Stimulated activated CD4-positive, alpha-beta T cell treated with anti-CD3 and anti-CD28 coated beads, Interleukin-4, amount 100 ng/mL, for 48 hours (primary cell): ENCODE results near the gene SELENOS.

Experiments
- DNase-seq, 2 donors: peaks; one replicate each; pipeline ENCODE4 v3.0.0-alpha.2; 2020; ENCODE audit warnings: low read depth in 2 of 2

SELENOS gene

DNA sequence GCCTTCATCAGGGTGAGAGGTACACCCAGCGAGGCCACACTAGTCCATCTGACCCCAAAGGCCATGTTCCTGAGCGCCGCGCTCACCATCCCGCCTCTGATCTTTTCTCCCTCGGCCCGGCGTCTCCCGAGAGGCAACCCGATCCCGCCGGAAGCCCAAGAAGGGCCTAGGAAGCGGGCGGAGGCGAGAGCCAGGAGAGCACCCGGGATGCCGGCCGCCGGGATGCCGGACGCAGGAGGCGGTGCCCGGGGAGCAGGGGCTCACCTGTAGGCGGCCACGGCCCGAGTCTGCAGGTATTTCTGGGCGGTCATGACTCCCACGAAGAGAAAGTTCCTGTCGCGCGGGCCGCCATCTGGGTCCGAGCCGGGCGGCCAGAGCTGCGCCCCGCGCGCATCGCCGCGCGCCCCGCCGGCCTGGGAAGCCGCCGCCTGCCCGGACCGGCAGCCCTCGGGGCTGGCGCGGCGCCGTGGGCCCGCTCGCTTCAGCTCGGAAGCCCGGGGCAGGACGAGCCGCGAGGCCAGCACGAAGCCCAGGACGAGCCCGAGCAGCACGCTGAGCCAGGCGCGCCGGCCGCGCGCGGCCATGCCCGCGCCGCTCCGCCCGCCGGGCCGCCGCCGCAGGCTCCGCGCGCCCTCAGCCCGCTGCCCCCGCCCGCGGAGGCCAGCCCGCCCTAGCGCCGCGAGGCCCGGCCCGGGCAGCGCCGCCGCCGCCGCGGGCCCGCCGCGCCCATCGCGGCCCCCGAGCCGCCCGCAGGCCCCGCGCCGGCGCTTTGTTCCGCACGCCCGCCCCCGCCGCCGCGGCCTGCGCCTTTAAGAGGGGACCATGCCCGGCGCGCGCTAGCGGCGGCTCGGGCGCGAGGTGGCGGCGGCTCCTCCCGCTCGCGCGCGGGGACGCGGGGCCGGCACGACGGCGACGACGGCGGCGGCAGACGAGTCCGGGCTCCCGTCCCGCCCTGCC is 26.1 kb downstream of the SELENOS start:
- DNase-seq, result peak in 1 of 2 donors; percentile 30

GRCh38 chr15:101250341-101250831 is 26.9 kb downstream of the SELENOS start:
- no peak for DNase-seq

DNA sequence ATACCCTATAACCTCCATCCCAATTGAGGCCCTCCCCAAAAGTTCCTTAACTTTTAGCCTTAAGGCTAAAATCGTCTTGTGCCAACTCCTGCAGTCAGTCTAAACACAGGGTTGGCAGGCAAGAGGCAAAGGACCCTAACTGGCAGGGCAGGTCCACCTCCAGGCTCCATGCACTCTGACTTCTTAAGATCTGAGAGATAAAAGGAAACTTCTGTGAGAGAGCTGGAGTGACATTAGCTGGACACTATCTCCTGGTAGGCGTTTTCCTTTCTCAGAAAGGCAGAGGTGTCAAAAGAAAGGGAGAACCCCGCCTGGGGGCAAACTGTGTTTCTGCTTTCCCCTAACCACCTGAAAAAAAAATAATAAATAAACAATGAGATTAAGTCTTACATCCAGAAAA is 29.0 kb downstream of the SELENOS start:
- DNase-seq, result no peak

GRCh38 chr15:101246824-101247745 is 30.2 kb downstream of the SELENOS start:
- DNase-seq, result no peak

- DNase-seq, result no peak
These were observed 30.9 kb downstream of the SELENOS start for GRCh38 chr15:101246391-101246790.

- DNase-seq, result no peak
These were observed 32.2 kb downstream of the SELENOS start for GRCh38 chr15:101244889-101245668.

DNA sequence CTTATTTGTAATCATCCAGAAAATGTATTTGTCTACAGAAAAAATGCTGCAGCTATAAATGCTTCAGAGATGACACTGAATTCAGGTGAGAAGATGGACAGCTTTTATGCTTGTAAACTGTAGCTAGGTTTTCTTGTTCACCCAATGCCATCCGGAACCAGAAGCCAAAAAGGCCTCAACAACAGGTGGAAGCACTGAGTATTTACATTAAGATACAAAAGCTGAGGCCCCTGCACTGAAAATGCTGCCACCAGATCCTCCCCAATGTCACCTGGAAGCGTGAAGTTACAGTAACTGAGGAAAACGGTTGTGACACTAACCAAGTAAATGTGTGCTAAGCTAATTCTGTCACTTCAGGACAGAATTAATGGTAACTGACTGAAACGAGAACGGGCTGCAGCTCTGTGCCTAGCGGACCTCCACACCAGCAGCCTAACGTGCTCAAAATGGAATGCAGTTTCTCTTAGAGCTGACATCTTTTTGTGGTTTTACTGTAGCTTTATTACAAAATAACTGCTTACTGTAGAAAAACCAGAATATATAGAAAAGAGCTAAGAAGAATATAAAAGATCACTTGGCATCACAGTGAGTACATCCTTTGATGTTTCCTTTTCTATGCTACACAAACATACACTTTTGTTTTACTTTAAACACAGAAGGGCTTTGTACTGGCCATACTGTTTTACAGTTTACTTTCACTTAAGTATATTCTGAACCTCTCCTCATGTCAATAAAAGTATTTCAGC is 33.1 kb downstream of the SELENOS start:
- DNase-seq, result no peak

DNA sequence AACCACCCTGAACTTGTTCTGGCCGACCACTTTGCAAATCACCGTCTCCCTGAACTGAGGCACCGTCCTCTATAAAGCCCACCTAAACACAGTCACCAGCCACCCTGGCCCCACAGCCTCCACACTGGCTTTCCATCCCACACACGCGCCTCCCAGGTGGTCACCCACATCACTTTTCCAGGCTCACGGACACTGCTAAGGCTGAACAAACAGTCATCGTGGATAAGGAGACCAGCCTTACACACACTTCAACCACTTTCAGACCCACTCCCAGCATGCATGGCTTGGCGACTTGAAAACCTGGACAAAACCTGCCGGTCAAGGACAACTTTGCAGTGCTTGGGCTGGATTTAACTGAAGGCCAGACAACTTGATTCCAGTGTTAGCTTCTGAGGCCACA is 33.9 kb downstream of the SELENOS start:
- DNase-seq, result no peak

GRCh38 chr15:101242999-101243336 is 34.3 kb downstream of the SELENOS start:
- no peak for DNase-seq

DNA sequence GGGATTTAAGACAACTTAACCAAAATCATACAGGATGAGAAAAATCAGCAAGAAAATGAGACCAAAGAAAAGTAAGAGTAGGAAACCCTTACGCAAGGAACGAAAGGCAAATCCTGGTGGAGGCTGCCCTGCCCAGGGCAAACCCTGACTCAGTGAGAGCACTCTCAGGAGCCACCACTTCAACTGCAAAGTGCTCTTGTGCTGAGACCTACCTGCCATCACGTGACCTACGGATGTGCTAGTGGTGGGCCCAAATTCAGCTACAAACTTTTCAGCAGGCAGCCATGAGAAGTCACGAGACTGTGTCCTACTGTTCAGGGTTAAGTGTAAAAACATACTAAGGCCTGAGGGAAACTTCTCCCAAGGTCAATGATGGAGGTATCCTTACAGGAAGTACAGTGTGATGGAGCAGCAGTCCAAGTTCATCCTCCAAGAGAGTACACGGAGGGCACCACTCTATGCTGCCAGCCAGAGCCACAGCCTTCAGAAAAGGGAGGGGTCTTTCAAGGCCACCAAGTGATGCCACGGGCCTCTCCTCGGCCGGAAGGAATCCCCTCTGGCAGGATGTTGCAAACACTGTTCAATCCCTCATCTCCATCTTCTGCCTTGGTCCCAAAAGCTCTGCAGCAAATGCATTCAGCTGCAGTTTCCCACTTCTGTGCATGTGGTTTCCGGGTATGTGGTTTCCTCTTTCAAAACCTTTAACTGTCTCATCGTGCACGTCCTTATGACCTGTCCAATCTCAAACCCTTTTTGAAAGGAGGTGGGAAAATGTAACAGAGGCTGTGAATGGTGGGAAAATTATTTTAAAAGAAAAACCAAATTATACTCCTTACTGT is 34.9 kb downstream of the SELENOS start:
- no peak for DNase-seq

DNA sequence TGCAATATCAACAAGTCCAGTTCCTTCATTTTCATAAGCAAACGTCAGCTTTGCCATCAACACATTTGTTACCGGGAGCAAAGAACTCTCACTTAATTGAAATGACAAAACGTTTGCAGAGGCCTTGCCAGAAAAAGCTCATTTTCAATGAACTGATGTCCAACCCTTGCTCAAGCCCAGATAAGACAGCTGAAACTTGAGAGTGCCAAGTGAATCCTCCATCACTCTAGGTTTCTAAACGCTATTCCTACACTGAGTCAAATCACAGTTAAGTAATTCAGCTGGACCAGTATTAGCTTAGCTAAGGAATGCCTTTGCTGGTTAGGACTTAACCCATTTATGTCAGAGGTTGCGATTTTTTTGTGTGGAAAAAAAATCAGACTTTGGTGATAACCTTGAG is 36.9 kb downstream of the SELENOS start:
- DNase-seq, result no peak

DNA sequence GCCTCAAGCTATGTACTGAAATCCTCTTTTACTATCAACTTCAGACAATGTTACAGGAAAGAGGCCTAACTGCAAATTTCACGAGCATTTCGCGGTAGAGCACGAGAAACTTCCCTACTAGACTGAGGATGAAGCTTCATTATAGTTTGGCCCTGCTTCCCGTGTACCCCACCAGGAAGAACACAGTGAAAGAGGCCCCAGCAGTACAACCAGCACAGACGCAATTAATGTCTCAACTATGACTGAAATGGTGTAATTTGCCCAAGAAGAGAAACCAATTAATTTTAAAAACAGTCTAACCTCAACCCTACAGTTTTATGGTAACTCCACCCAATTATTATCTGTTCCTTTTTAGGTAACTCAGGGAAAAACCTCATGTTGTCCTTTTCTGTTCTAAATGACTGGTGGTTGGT is 37.6 kb downstream of the SELENOS start:
- DNase-seq, result no peak

- DNase-seq, result no peak
These were observed 40.0 kb downstream of the SELENOS start for GRCh38 chr15:101237251-101237650.

DNA sequence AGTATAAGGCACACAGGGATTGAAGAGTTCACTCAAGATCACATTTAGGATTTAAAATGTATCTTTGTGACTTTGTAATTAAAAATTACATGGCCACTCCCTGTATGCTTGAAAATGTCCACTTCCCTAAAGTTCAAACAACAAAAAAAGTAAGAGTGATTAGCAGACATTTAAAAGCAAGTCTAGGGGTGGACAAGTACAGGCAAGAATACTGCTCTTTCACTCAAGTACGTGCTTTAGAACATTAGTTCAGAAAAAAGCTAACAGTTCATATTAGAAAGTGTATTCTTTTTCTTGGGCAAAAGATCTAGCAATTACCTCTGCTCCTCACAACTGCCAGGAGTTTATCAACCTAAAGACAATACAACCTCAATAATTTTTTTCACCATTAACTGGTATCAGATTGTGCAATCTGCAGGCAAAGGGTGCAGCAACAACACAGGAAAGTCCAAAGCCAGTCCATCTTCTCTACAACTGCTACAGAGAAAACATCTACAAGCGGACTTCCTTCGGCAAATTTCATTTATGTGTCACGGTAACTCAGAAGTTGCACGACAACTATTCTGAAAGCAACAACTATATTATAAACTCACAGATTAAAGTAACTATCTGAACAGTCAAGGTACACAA is 43.5 kb downstream of the SELENOS start:
- DNase-seq, result no peak

DNA sequence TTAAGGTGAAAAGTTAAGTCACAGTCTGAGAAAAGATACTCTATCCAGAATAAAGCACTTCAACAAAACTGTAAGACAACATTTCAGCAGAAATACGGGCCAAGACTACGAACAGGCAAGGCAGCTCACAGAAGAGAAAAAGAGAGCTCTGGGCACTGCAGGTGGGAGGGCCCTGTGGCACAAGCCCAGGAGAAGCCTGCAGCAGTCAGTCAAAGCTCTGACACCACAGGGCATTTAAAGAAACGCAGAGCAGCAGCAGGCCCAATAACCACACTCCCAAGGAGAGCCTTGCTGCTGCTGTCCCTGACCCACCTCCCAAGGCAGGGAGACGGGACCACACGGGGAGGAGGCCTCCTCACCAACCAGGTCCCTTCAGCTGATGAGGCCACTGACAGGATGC is 44.6 kb downstream of the SELENOS start:
- DNase-seq, result no peak

- DNase-seq, result no peak
These were observed 49.0 kb downstream of the SELENOS start for GRCh38 chr15:101228313-101228712.

GRCh38 chr15:101225658-101226057 is 51.6 kb downstream of the SELENOS start:
- DNase-seq, result no peak
